HepG2 (cell line): Measurements from ENCODE around the gene CDCA4. TPM values are rescaled to one million over a fixed set of nuclear protein-coding genes. Genes with fewer than 3 reads are reported as not detected.

Source experiments
- ATAC-seq: fragments of 200-7000 bp; cut with Tn5 transposase; 3 replicates; pipeline ENCODE4 v1.9.1; 2020; ENCODE audit warnings: mild to moderate bottlenecking, moderate library complexity
- BruUV-seq: library from RNA; stranded (reverse); fragments of 400-500 nt; replicated peaks from 2 replicates; lab custom pipeline; 2021; lab: Mats Ljungman, UMichigan
- CTCF ChIA-PET: fragments of 300-600 bp; formaldehyde crosslinking; extraction: SDS; loops from one replicate; lab custom pipeline; 2021; ENCODE audit warnings: low total read pairs, inconsistent platforms, low intra/inter-chr PET ratio; lab: Yijun Ruan, JAX
- POLR2A ChIA-PET: fragments of 350-600 bp; sonication (Branson Sonifier 250); formaldehyde crosslinking; loops from one replicate; lab custom pipeline; 2020; ENCODE audit warnings: antibody characterized with exemption, inconsistent platforms; lab: Yijun Ruan, JAX
- DNase-seq: peaks from one replicate; pipeline ENCODE4 v3.0.0-alpha.2; 2015; ENCODE audit warnings: low spot score
- FAIRE-seq: peaks from 3 replicates; lab custom pipeline; 2011; peaks lifted over from hg19 to GRCh38; lab: Jason Lieb, UNC
- H2AFZ ChIP-seq: one replicate; pipeline ENCODE4 v1.6.1; 2011; ENCODE audit warnings: low read length, inconsistent platforms
- H3K27ac ChIP-seq: fragments of 300-600 bp; 3 replicates; pipeline ENCODE4 v1.8.0; 2011; ENCODE audit warnings: mixed run types, mild to moderate bottlenecking, mixed read lengths, low read length, inconsistent platforms; ENCODE audit not compliant: insufficient read depth; ENCODE audit errors: extremely low read length
- H3K27me3 ChIP-seq, 2 experiments: fragments of 200-600 bp in 1 of 2; 2 replicates in 1 of 2; 3 replicates in 1 of 2; pipeline versions ENCODE4 v1.6.0 to v1.8.0; 2011; ENCODE audit warnings: low read length in 2 of 2, mild to moderate bottlenecking in 2 of 2, moderate library complexity in 2 of 2, inconsistent platforms in 1 of 2; ENCODE audit not compliant: insufficient read depth in 2 of 2, control insufficient read depth in 1 of 2
- H3K36me3 ChIP-seq, 2 experiments: fragments of 200-600 bp in 1 of 2; replicated peaks in 1 of 2; 2 replicates in 1 of 2; 3 replicates in 1 of 2; pipeline versions ENCODE4 v1.5.1 to v1.8.0; 2011; ENCODE audit warnings: low read length in 2 of 2, inconsistent platforms in 1 of 2; ENCODE audit not compliant: insufficient read depth in 2 of 2, control insufficient read depth in 1 of 2
- H3K4me1 ChIP-seq: 2 replicates; pipeline ENCODE4 v1.5.1; 2012; ENCODE audit warnings: low read length, inconsistent platforms; ENCODE audit not compliant: insufficient read depth
- H3K4me2 ChIP-seq: 2 replicates; pipeline ENCODE4 v1.6.0; 2011; ENCODE audit warnings: low read depth, low read length, inconsistent platforms
- H3K4me3 ChIP-seq, 3 experiments: fragments of 200-600 bp in 1 of 3; sonication (generic), shearing (Covaris generic) in 1 of 3; replicated peaks in 1 of 3; 2 replicates each; pipeline ENCODE4 v1.5.1; 2011 to 2016; ENCODE audit warnings: low read length in 3 of 3, inconsistent platforms in 2 of 3, low read depth in 2 of 3, mild to moderate bottlenecking in 2 of 3, control low read depth in 1 of 3, mixed read lengths in 1 of 3; ENCODE audit not compliant: insufficient read depth in 1 of 3
- H3K79me2 ChIP-seq: one replicate; pipeline ENCODE4 v1.6.1; 2011; ENCODE audit warnings: low read length, inconsistent platforms; ENCODE audit not compliant: insufficient read depth
- H3K9ac ChIP-seq: 2 replicates; pipeline ENCODE4 v1.6.0; 2011; ENCODE audit warnings: mild to moderate bottlenecking, low read depth, low read length, inconsistent platforms; ENCODE audit not compliant: insufficient read depth
- H3K9me3 ChIP-seq: 2 replicates; pipeline ENCODE4 v1.5.1; 2012; ENCODE audit warnings: mild to moderate bottlenecking, low read length
- H4K20me1 ChIP-seq: 2 replicates; pipeline ENCODE4 v1.6.0; 2011; ENCODE audit warnings: inconsistent platforms, mild to moderate bottlenecking, low read length, moderate library complexity; ENCODE audit not compliant: insufficient read depth
- ADNP ChIP-seq: sonication (generic); formaldehyde crosslinking; IDR thresholded peaks from 2 replicates; pipeline ENCODE4 v1.4.0; 2020; ENCODE audit warnings: missing genetic modification reagents
- AKAP8 ChIP-seq: sonication (generic); formaldehyde crosslinking; IDR thresholded peaks from 2 replicates; pipeline ENCODE4 v1.5.1; 2020; ENCODE audit warnings: mild to moderate bottlenecking, missing genetic modification reagents
- CSRNP1 ChIP-seq: sonication (generic); formaldehyde crosslinking; IDR thresholded peaks from 2 replicates; pipeline ENCODE4 v1.8.1; 2023; ENCODE audit warnings: mild to moderate bottlenecking, missing genetic modification reagents
- FOXP4 ChIP-seq: sonication (generic); formaldehyde crosslinking; IDR thresholded peaks from 2 replicates; pipeline ENCODE4 v1.4.0; 2020; ENCODE audit warnings: missing genetic modification reagents
- HMG20A ChIP-seq: IDR thresholded peaks from 2 replicates; pipeline ENCODE4 v1.6.1; 2016; ENCODE audit warnings: borderline replicate concordance
- ZNF326 ChIP-seq: sonication (generic); formaldehyde crosslinking; IDR thresholded peaks from 2 replicates; pipeline ENCODE4 v1.4.0; 2020; ENCODE audit warnings: missing genetic modification reagents, borderline replicate concordance
- ZNF761 ChIP-seq: sonication (generic); formaldehyde crosslinking; conservative IDR thresholded peaks from 2 replicates; pipeline ENCODE4 v1.4.0; 2020; ENCODE audit warnings: mild to moderate bottlenecking, missing genetic modification reagents
- ZSCAN9 ChIP-seq: IDR thresholded peaks from 2 replicates; pipeline ENCODE4 v1.6.1; 2016; ENCODE audit warnings: borderline replicate concordance
- WGBS: methylation state at CpG from one replicate; pipeline ENCODE4 v1.1.6; 2017; ENCODE audit warnings: low lambda C conversion rate; 5-methylcytosine and 5-hydroxymethylcytosine counted together
- in situ Hi-C: cut with HindIII; loops from 2 replicates; pipeline ENCODE4 v1.10.0; 2017; ENCODE audit warnings: low pct_unique_long_range_greater_than_20kb; ENCODE audit not compliant: extremely low pct_ligation_motif_present
- intact Hi-C: fragments of 100-400 bp; cut with micrococcal nuclease; formaldehyde crosslinking; loops from one replicate; pipeline ENCODE4 v1.10.0; 2022; ENCODE audit not compliant: unreplicated experiment
- polyA plus RNA-seq, 8 experiments: library from polyadenylated mRNA; depleted of rRNA in 3 of 8; stranded (reverse) in 7 of 8; unstranded in 1 of 8; fragments of >200 nt; fragmentation: Illumina TruSeq in 4 of 8; extraction: Trizol in 4 of 8; gene quantifications; 2 replicates each; pipeline versions ENCODE4 v1.2.1 to v1.2.3, GENCODE V29; 2011 to 2016; ENCODE audit warnings: low read depth in 4 of 8, missing spikeins in 1 of 8, mixed read lengths in 1 of 8; ENCODE audit not compliant: insufficient read depth in 1 of 8
- total RNA-seq, 5 experiments: library from RNA; depleted of rRNA; stranded (reverse); fragments of >200 nt; fragmentation: Illumina TruSeq; extraction: Trizol; gene quantifications; 2 replicates each; pipeline ENCODE4 v1.2.3, GENCODE V29; 2016; ENCODE audit warnings: low read depth in 1 of 5
- TF ChIP-seq, protein P1 (sequence below): sonication (generic); formaldehyde crosslinking; IDR thresholded peaks from 2 replicates; pipeline ENCODE4 v1.4.0; 2020; ENCODE audit warnings: missing genetic modification reagents, mild to moderate bottlenecking, borderline replicate concordance
- TF ChIP-seq, protein P2 (sequence below): sonication (generic); formaldehyde crosslinking; IDR thresholded peaks from 2 replicates; pipeline ENCODE4 v1.4.0; 2020; ENCODE audit warnings: missing genetic modification reagents
- TF ChIP-seq, protein P3 (sequence below), 2 experiments: fragments of 450-650 bp in 1 of 2; sonication (generic) in 1 of 2; formaldehyde crosslinking; IDR thresholded peaks; 2 replicates each; pipeline versions ENCODE4 v1.5.0 to v1.8.0; 2020 to 2022; ENCODE audit warnings: mild to moderate bottlenecking in 1 of 2, missing genetic modification reagents in 1 of 2
- TF ChIP-seq, protein P4 (sequence below): sonication (generic); formaldehyde crosslinking; IDR thresholded peaks from 2 replicates; pipeline ENCODE4 v1.4.0; 2020; ENCODE audit warnings: missing genetic modification reagents, low read depth, mild to moderate bottlenecking, borderline replicate concordance
- TF ChIP-seq, protein P5 (sequence below): fragments of 450-650 bp; IDR thresholded peaks from 2 replicates; pipeline ENCODE4 v1.6.1; 2016

The CDCA4 gene
- total and polyA plus RNA-seq, 2 of the 13 experiments (the other 11 are each of a cell fraction or from before 2014, with no cell fraction given) = 19.7 to 43.1 TPM

DNA sequence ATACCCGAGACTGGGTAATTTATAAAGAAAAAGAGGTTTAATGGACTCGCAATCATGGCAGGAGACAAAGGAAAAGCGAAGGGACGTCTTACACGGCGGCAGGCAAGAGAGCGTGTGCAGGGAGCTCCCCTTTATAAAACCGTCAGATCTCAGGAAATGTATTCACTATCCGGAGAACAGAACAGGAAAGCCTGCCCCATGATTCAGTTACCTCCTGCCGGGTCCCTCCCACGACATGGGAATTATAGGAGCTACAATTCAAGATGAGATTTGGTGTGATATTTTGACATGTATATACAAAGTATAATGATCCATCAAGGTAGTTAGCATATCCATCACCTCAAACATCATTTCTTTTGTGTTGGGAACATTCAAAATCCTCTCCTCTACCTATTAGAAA lies 2.3 kb upstream of the CDCA4 start:
- FAIRE-seq (no peak), ATAC-seq (no peak), DNase-seq (no peak)
- in situ Hi-C loops = no loop called here
- ChIA-PET POLR2A (interaction anchor here (3.6 kb wide), 1 partner anchor 39 kb away, joined by 18 read pairs; the partner anchor contains the start of gene CLBA1), CTCF (interaction anchor here (3.6 kb wide), 1 partner anchor 22 kb away, joined by 20 read pairs; no protein-coding TSS in a partner anchor)
- BruUV-seq = no TSS peak
- no peaks in the 10 kb centered on the region; a peak in 1 of 5 replicates for H3K27me3 ChIP-seq
- no peaks in the 10 kb centered on the region for H3K9me3 ChIP-seq
- H3K27ac ChIP-seq = no peak overlapping the region
- WGBS = 92% methylated on average over 11 of the region's 11 CpGs
- no peak overlapping the region for H3K4me3 ChIP-seq
- peaks cover 41% of the 10 kb centered on the region for H3K4me1 ChIP-seq
- intact Hi-C loops = loop anchor here (5.0 kb wide), 1 partner anchor 46 kb away; the partner anchor contains the start of gene AHNAK2
- H2AFZ ChIP-seq = no peak overlapping the region
- no peak overlapping the region for H3K4me2 ChIP-seq
- no peak overlapping the region for H3K9ac ChIP-seq
- H3K79me2 ChIP-seq = peaks cover 27% of the 10 kb centered on the region
- H3K36me3 ChIP-seq = 0 out of 5 replicates have a peak, but pooled peaks cover 0 to 1% of the 10 kb centered on the region in 2 experiments
- peaks cover 7% of the 10 kb centered on the region for H4K20me1 ChIP-seq
- TF ChIP-seq, protein P1, sequence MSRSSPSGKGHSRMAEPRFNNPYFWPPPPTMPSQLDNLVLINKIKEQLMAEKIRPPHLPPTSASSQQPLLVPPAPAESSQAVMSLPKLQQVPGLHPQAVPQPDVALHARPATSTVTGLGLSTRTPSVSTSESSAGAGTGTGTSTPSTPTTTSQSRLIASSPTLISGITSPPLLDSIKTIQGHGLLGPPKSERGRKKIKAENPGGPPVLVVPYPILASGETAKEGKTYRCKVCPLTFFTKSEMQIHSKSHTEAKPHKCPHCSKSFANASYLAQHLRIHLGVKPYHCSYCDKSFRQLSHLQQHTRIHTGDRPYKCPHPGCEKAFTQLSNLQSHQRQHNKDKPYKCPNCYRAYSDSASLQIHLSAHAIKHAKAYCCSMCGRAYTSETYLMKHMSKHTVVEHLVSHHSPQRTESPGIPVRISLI (CRISPR knock-in tag) = no peak
- TF ChIP-seq ZNF326 (CRISPR knock-in tag) (no peak), ADNP (CRISPR knock-in tag) (no peak), AKAP8 (CRISPR knock-in tag) (no peak), HMG20A (no peak), ZNF761 (no peak), ZSCAN9 (CRISPR knock-in tag) (no peak), FOXP4 (no peak), CSRNP1 (CRISPR knock-in tag) (no peak)
- TF ChIP-seq, protein P2, sequence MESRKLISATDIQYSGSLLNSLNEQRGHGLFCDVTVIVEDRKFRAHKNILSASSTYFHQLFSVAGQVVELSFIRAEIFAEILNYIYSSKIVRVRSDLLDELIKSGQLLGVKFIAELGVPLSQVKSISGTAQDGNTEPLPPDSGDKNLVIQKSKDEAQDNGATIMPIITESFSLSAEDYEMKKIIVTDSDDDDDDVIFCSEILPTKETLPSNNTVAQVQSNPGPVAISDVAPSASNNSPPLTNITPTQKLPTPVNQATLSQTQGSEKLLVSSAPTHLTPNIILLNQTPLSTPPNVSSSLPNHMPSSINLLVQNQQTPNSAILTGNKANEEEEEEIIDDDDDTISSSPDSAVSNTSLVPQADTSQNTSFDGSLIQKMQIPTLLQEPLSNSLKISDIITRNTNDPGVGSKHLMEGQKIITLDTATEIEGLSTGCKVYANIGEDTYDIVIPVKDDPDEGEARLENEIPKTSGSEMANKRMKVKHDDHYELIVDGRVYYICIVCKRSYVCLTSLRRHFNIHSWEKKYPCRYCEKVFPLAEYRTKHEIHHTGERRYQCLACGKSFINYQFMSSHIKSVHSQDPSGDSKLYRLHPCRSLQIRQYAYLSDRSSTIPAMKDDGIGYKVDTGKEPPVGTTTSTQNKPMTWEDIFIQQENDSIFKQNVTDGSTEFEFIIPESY (CRISPR knock-in tag) = no peak
- TF ChIP-seq, protein P3, sequence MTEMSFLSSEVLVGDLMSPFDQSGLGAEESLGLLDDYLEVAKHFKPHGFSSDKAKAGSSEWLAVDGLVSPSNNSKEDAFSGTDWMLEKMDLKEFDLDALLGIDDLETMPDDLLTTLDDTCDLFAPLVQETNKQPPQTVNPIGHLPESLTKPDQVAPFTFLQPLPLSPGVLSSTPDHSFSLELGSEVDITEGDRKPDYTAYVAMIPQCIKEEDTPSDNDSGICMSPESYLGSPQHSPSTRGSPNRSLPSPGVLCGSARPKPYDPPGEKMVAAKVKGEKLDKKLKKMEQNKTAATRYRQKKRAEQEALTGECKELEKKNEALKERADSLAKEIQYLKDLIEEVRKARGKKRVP (CRISPR knock-in tag; IDR thresholded peaks at IDR 0.05) = no peak
- TF ChIP-seq, protein P4, sequence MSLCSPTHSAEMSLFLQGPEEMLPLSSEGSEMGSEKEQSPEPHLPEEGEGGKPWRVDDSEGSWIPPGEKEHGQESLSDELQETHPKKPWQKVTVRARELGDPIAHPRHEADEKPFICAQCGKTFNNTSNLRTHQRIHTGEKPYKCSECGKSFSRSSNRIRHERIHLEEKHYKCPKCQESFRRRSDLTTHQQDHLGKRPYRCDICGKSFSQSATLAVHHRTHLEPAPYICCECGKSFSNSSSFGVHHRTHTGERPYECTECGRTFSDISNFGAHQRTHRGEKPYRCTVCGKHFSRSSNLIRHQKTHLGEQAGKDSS (CRISPR knock-in tag) = no peak
- TF ChIP-seq, protein P5, sequence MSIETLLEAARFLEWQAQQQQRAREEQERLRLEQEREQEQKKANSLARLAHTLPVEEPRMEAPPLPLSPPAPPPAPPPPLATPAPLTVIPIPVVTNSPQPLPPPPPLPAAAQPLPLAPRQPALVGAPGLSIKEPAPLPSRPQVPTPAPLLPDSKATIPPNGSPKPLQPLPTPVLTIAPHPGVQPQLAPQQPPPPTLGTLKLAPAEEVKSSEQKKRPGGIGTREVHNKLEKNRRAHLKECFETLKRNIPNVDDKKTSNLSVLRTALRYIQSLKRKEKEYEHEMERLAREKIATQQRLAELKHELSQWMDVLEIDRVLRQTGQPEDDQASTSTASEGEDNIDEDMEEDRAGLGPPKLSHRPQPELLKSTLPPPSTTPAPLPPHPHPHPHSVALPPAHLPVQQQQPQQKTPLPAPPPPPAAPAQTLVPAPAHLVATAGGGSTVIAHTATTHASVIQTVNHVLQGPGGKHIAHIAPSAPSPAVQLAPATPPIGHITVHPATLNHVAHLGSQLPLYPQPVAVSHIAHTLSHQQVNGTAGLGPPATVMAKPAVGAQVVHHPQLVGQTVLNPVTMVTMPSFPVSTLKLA = no peak
